T-cell (primary cell): ENCODE results near the gene RBM20. TPM values are rescaled to one million over a fixed set of nuclear protein-coding genes. Genes with fewer than 3 reads are reported as not detected.

ENCODE experiments used
- ATAC-seq, 4 experiments: fragments of 200-7000 bp in 3 of 4; fragments of 150-1000 bp in 1 of 4; cut with Tn5 transposase; replicated peaks in 1 of 4; 1 replicate in 3 of 4; 2 replicates in 1 of 4; pipeline ENCODE4 v1.10.0; 2021; ENCODE audit warnings: moderate library complexity in 3 of 4, mild to moderate bottlenecking in 2 of 4, moderate number of reproducible peaks in 1 of 4
- CTCF ChIA-PET, 2 donors: fragments of 300-600 bp; sonication (Branson Sonifier 250); formaldehyde crosslinking; loops; one replicate each; lab custom pipeline; 2022; ENCODE audit warnings: antibody characterized with exemption in 2 of 2; lab: Charles Lee
- POLR2A ChIA-PET, 2 donors: fragments of 300-600 bp; sonication (Branson Sonifier 250); formaldehyde crosslinking; loops; one replicate each; lab custom pipeline; 2022; ENCODE audit warnings: antibody characterized with exemption in 2 of 2; lab: Charles Lee
- DNase-seq, 35 experiments: peaks; one replicate each; pipeline versions ENCODE4 v3.0.0 to v3.0.0-alpha.2; 2013 to 2023
- H3K27ac ChIP-seq: one replicate; pipeline ENCODE4 v1.5.1; 2013; ENCODE audit warnings: low read length
- H3K27me3 ChIP-seq, 2 experiments: replicated peaks in 1 of 2; 1 replicate in 1 of 2; 2 replicates in 1 of 2; pipeline versions ENCODE4 v1.6.1 to v1.7.0; 2013; ENCODE audit warnings: low read length in 1 of 2, mixed read lengths in 1 of 2; ENCODE audit not compliant: control insufficient read depth in 2 of 2, insufficient read depth in 2 of 2; ENCODE audit errors: extremely low read depth in 1 of 2
- H3K36me3 ChIP-seq, 2 donors: 1 replicate in 1 of 2; 2 replicates in 1 of 2; pipeline versions ENCODE4 v1.6.1 to v1.7.0; 2013; ENCODE audit warnings: low read length in 1 of 2; ENCODE audit not compliant: control insufficient read depth in 2 of 2, insufficient read depth in 1 of 2; ENCODE audit errors: extremely low read depth in 1 of 2
- H3K4me1 ChIP-seq, 2 experiments: 1 replicate in 1 of 2; 2 replicates in 1 of 2; pipeline versions ENCODE4 v1.6.1 to v1.7.0; 2013; ENCODE audit warnings: low read length in 2 of 2, mixed read lengths in 1 of 2; ENCODE audit not compliant: insufficient read depth in 2 of 2, control insufficient read depth in 1 of 2; ENCODE audit errors: extremely low read depth in 1 of 2
- H3K4me3 ChIP-seq, 2 donors: 1 replicate in 1 of 2; 2 replicates in 1 of 2; pipeline versions ENCODE4 v1.5.1 to v1.7.0; 2013; ENCODE audit warnings: mild to moderate bottlenecking in 2 of 2, low read length in 1 of 2, moderate library complexity in 1 of 2; ENCODE audit not compliant: control insufficient read depth in 1 of 2; ENCODE audit errors: extremely low read depth in 1 of 2
- H3K9me3 ChIP-seq: 2 replicates; pipeline ENCODE4 v1.7.0; 2013
- H3K27ac Mint-ChIP-seq, 2 donors: one replicate each; pipeline ENCODE4 v1.8.0; 2020 to 2021; ENCODE audit warnings: mild to moderate bottlenecking in 2 of 2, mixed read lengths in 2 of 2
- H3K27me3 Mint-ChIP-seq, 2 donors: one replicate each; pipeline ENCODE4 v1.8.0; 2021 to 2022; ENCODE audit warnings: mixed read lengths in 2 of 2
- H3K36me3 Mint-ChIP-seq: one replicate; pipeline ENCODE4 v1.8.0; 2021; ENCODE audit warnings: mixed read lengths
- H3K4me1 Mint-ChIP-seq, 3 donors: one replicate each; pipeline ENCODE4 v1.8.0; 2020 to 2022; ENCODE audit warnings: mixed read lengths in 3 of 3, mild to moderate bottlenecking in 1 of 3
- H3K4me3 Mint-ChIP-seq, 3 donors: one replicate each; pipeline ENCODE4 v1.8.0; 2020 to 2022; ENCODE audit warnings: mild to moderate bottlenecking in 3 of 3, mixed read lengths in 3 of 3, moderate library complexity in 3 of 3
- H3K9me3 Mint-ChIP-seq, 3 donors: one replicate each; pipeline ENCODE4 v1.8.0; 2020 to 2022; ENCODE audit warnings: mixed read lengths in 3 of 3
- WGBS: methylation state at CpG from one replicate; pipeline ENCODE4 v1.1.5; 2013; ENCODE audit warnings: missing lambda C conversion rate; ENCODE audit not compliant: insufficient coverage; 5-methylcytosine and 5-hydroxymethylcytosine counted together
- total RNA-seq, 35 experiments: library from RNA in 6 of 35; stranded (reverse) in 6 of 35; fragments of 120-200 nt in 1 of 35; gene quantifications; one replicate each; pipeline versions ENCODE4 v1.2.1 to v1.2.4 and lab custom pipeline; 2013 to 2026

The RBM20 gene
- total RNA-seq, 5 donors from 2014 or later (not counting 1 experiment from before 2014, with no cell fraction given): 0.09 to 3.0 (median 0.33) TPM

DNA sequence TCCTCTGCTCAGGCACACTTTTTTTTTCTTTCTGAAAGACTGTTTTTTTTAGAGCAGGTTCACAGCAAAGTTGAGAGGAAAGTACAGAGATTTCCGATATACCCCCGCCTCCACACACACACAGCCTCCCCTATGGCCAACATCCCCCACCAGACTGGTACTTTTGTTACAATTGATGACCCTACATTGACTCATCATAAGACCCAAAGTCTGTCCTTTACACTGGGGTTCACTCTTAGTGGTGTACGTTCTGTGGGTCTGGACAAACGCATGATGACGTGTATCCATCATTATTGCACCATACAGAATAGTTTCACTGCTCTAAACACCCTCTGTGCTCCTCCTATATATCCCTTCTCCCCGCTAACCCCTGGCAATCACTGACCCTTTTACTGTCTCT, 107.7 kb downstream of the RBM20 start:
- Mint-ChIP-seq H3K4me1 (peaks cover 51 to 69% (median 54%) of the 10 kb centered on the region in 3 donors), H3K27me3 (no peaks in the 10 kb centered on the region), H3K4me3 (peak overlapping the region in 1 of 3 donors; percentile 11), H3K9me3 (peaks cover 6 to 17% (median 6%) of the 10 kb centered on the region in 3 donors), H3K36me3 (no peaks in the 10 kb centered on the region), H3K27ac (peak overlapping the region; percentile 13 to 33)
- 60% methylated on average over 1 of the region's 6 CpGs for WGBS
- no peak for ATAC-seq
- Histone ChIP-seq H3K4me1 (peaks cover 15 to 28% of the 10 kb centered on the region in 2 experiments), H3K27ac (no peak overlapping the region), H3K36me3 (no peaks in the 10 kb centered on the region), H3K4me3 (no peak overlapping the region), H3K27me3 (no peaks in the 10 kb centered on the region), H3K9me3 (peaks cover 2% of the 10 kb centered on the region)
- ChIA-PET POLR2A (no interaction called here), CTCF (no interaction called here)
- DNase-seq: no peak

- no peak for DNase-seq
- Histone ChIP-seq H3K27ac (no peak overlapping the region), H3K4me3 (no peak overlapping the region), H3K9me3 (peaks cover 2% of the 10 kb centered on the region), H3K36me3 (no peaks in the 10 kb centered on the region), H3K27me3 (no peaks in the 10 kb centered on the region), H3K4me1 (peaks cover 7 to 16% of the 10 kb centered on the region in 2 experiments)
- H3K27me3 Mint-ChIP-seq: no peaks in the 10 kb centered on the region
- ChIA-PET POLR2A (interaction anchor here in 1 of 2 donors (0.6 kb wide), 1 partner anchor 68 kb away, joined by 8 read pairs; no protein-coding TSS in a partner anchor), CTCF (interaction anchor here in 1 of 2 donors (0.6 kb wide), 1 partner anchor 20 kb away, joined by 3 read pairs; no protein-coding TSS in a partner anchor)
- peaks cover 37 to 53% (median 40%) of the 10 kb centered on the region in 3 donors for H3K4me1 Mint-ChIP-seq
- H3K27ac Mint-ChIP-seq: no peak overlapping the region
- ATAC-seq: no peak
- 59% methylated on average over 2 of the region's 4 CpGs for WGBS
- H3K9me3 Mint-ChIP-seq: peaks cover 6 to 16% (median 6%) of the 10 kb centered on the region in 3 donors
- H3K36me3 Mint-ChIP-seq: no peaks in the 10 kb centered on the region
- no peak overlapping the region for H3K4me3 Mint-ChIP-seq
Observed at GRCh38 chr10:110753462-110753861, 109.3 kb downstream of the RBM20 start.

DNA sequence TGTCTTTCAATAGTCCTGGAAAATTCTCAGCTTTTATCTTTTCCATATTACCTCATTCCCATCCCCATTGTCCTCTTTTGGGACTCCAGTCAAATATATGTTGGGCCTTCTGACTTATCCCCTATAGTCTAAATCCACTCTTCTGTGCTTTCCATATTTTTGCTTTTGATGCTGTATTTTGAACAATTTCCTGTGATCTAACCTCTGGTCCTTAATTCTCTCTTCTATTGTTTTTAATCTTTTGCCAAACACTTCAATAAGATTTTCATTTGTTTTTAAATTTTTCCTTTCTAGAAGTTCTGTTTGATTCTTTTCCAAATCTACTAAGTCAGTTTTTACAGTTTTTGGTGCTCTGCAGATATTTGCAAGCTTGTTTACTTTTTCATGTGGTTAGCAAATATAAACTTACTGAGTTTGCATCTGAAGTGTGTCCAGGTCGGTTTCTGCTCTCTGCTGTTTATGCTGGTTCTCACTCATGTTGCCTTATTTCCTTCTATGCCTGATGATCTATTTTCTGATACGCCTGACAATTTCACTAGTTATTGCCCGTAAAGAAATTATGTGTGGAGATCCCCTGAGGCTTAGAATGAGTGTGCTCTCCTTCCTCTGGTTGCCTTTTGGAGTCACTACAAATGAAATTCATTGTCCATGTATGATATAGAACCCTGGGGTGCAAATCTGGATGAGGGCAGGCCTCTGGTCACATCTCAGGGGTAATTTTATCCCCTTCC, 110.4 kb downstream of the RBM20 start:
- H3K9me3 Mint-ChIP-seq: peaks cover 0 to 7% (median 0%) of the 10 kb centered on the region in 3 donors
- POLR2A ChIA-PET: no interaction called here

DNA sequence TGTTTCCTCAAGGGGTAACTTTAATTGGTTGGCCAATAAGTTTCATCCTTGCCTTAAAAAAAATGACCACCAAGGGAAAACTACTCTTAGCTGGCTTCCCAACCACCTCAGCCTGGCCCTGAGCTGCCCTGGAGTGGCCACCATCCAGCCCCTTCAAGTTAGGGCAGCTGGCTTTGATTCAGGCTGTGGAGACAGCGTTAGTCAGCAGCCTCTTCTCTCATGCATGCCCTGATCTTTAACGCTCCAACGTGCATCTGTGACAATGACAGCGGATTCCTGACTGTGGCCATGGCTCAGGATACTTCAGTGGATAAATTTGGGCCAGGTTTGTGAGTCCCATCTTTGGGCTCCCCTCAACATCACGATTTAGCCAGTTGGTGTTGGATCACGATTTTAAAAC, 111.6 kb downstream of the RBM20 start:
- no peaks in the 10 kb centered on the region for H3K27me3 ChIP-seq
- H3K27ac ChIP-seq: no peak overlapping the region
- Mint-ChIP-seq H3K36me3 (no peaks in the 10 kb centered on the region), H3K9me3 (no peaks in the 10 kb centered on the region), H3K4me3 (no peak overlapping the region), H3K4me1 (peaks cover 24 to 37% (median 24%) of the 10 kb centered on the region in 3 donors), H3K27ac (no peak overlapping the region), H3K27me3 (no peaks in the 10 kb centered on the region)
- CTCF ChIA-PET: interaction anchor here (0.5 to 0.6 kb wide), 3 partner anchors 9 to 155 kb away, joined by 3 to 5 read pairs (median 3); no protein-coding TSS in a partner anchor
- 50% methylated on average over 2 of the region's 6 CpGs for WGBS
- H3K36me3 ChIP-seq: no peaks in the 10 kb centered on the region
- POLR2A ChIA-PET: interaction anchor here in 1 of 2 donors (0.6 kb wide), 1 partner anchor 162 kb away, joined by 7 read pairs; no protein-coding TSS in a partner anchor
- H3K4me3 ChIP-seq: no peak overlapping the region
- ATAC-seq (no peak), DNase-seq (no peak)
- H3K4me1 ChIP-seq: peaks cover 3 to 11% of the 10 kb centered on the region in 2 experiments
- no peaks in the 10 kb centered on the region for H3K9me3 ChIP-seq

More for the DNA sequence above, 110.4 kb downstream of the RBM20 start:
- WGBS: 60% methylated on average over 1 of the region's 3 CpGs
- Mint-ChIP-seq H3K36me3 (no peaks in the 10 kb centered on the region), H3K27me3 (no peaks in the 10 kb centered on the region), H3K4me3 (no peak overlapping the region), H3K27ac (no peak overlapping the region), H3K4me1 (peaks cover 34 to 49% (median 36%) of the 10 kb centered on the region in 3 donors)
- no peak for ATAC-seq
- Histone ChIP-seq H3K4me3 (no peak overlapping the region), H3K27ac (no peak overlapping the region), H3K9me3 (no peaks in the 10 kb centered on the region), H3K27me3 (no peaks in the 10 kb centered on the region), H3K4me1 (peaks cover 7 to 16% of the 10 kb centered on the region in 2 experiments), H3K36me3 (no peaks in the 10 kb centered on the region)
- CTCF ChIA-PET: interaction anchor here in 1 of 2 donors (0.5 to 0.9 kb wide), 4 partner anchors 33 to 696 kb away, joined by 3 read pairs; no protein-coding TSS in a partner anchor
- DNase-seq: no peak

DNA sequence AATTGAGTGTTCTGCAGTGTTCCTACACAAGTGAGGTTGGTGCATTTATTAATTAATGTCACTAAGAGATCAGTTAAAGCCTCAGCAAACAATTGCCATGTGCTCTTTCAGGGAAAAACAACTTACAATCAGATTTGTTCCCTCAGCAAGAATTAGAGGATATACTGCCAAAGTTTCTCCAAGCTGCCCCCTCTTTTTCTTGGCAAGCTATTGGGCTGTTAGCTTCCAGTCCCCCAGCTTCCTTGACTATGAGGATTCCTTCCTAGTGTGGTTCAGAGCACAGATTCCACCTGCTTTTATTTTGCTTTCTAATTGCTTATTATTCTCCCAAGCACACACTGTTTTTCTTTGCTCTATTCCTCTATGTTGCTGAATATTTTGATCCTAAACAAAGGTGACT, 112.7 kb downstream of the RBM20 start:
- no peaks in the 10 kb centered on the region for H3K36me3 ChIP-seq
- H3K9me3 ChIP-seq: no peaks in the 10 kb centered on the region
- H3K9me3 Mint-ChIP-seq: no peaks in the 10 kb centered on the region
- peaks cover 13 to 26% (median 14%) of the 10 kb centered on the region in 3 donors for H3K4me1 Mint-ChIP-seq
- ATAC-seq: no peak
- H3K27ac ChIP-seq: no peak overlapping the region
- no peaks in the 10 kb centered on the region for H3K36me3 Mint-ChIP-seq
- peaks cover 0 to 4% of the 10 kb centered on the region in 2 experiments for H3K4me1 ChIP-seq
- H3K27ac Mint-ChIP-seq: no peak overlapping the region
- ChIA-PET CTCF (no interaction called here), POLR2A (interaction anchor here in 1 of 2 donors (1.1 kb wide), 1 partner anchor 146 kb away, joined by 3 read pairs; no protein-coding TSS in a partner anchor)
- no peaks in the 10 kb centered on the region for H3K27me3 ChIP-seq
- H3K4me3 Mint-ChIP-seq: no peak overlapping the region
- DNase-seq: no peak
- H3K27me3 Mint-ChIP-seq: no peaks in the 10 kb centered on the region
- no peak overlapping the region for H3K4me3 ChIP-seq

DNA sequence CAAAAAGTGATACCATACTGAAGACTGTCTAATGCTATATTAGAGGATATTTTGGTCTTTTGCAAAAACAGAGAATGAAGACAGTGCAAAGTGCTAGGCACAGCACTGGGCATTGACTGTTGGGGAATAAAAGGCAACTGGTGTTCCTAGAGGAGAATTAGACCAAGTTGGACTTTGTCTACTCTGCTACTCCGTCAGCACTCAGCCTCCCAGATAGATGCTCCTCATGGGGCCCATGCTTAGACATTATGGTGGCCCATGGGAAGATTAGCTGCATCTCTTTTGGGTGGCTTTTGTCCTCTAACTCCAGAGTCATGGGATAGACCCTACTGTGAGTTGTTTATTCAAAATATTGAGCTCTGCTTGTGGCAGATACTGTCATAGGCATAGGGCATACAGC, 113.5 kb downstream of the RBM20 start:
- Mint-ChIP-seq H3K27ac (no peak overlapping the region), H3K36me3 (no peaks in the 10 kb centered on the region), H3K4me3 (no peak overlapping the region), H3K27me3 (no peaks in the 10 kb centered on the region), H3K9me3 (no peaks in the 10 kb centered on the region), H3K4me1 (peaks cover 8 to 19% (median 9%) of the 10 kb centered on the region in 3 donors)
- Histone ChIP-seq H3K27me3 (peaks cover 0 to 2% of the 10 kb centered on the region in 2 experiments), H3K4me3 (no peak overlapping the region), H3K9me3 (no peaks in the 10 kb centered on the region), H3K4me1 (no peaks in the 10 kb centered on the region), H3K27ac (no peak overlapping the region), H3K36me3 (no peaks in the 10 kb centered on the region)
- ATAC-seq (no peak), DNase-seq (no peak)
- 83% methylated on average over 1 of the region's 1 CpG for WGBS
- POLR2A ChIA-PET: interaction anchor here (0.5 to 1.1 kb wide), 2 partner anchors 101 to 145 kb away, joined by 3 read pairs; no protein-coding TSS in a partner anchor
- CTCF ChIA-PET: interaction anchor here in 1 of 2 donors (0.7 kb wide), 1 partner anchor 140 kb away, joined by 3 read pairs; no protein-coding TSS in a partner anchor
